Thyroid gland (tissue), 4 donors: ENCODE measurements around the gene CLEC2B.

Source experiments
- CTCF ChIP-seq, 6 experiments: fragments of 200-600 bp in 3 of 6; fragments of 450-650 bp in 3 of 6; sonication (generic) in 3 of 6; IDR thresholded peaks; one replicate each; pipeline ENCODE4 v1.5.1; 2016 to 2019; ENCODE audit warnings: antibody characterized with exemption in 6 of 6, mild to moderate bottlenecking in 2 of 6, inconsistent platforms in 1 of 6, moderate library complexity in 1 of 6
- POLR2A ChIP-seq, 2 donors: fragments of 450-650 bp; IDR thresholded peaks; one replicate each; pipeline ENCODE4 v1.6.1; 2017; ENCODE audit warnings: antibody characterized with exemption in 2 of 2, mild to moderate bottlenecking in 2 of 2, moderate library complexity in 1 of 2

- no peak for TF ChIP-seq CTCF (IDR thresholded peaks at IDR 0.05)
- TF ChIP-seq POLR2A (IDR thresholded peaks at IDR 0.05) = no peak
Measured at GRCh38 chr12:9856151-9856550, 13.0 kb downstream of the CLEC2B start.
